PC-3 (cell line): ENCODE results near the gene ARL6IP6. TPM values are rescaled to one million over a fixed set of nuclear protein-coding genes. Genes with fewer than 3 reads are reported as not detected.

Experiments
- ATAC-seq: fragments of 200-7000 bp; cut with Tn5 transposase; 2 replicates; pipeline ENCODE4 v1.9.1; 2020; ENCODE audit warnings: mild to moderate bottlenecking, moderate library complexity
- BruUV-seq: library from RNA; stranded (reverse); fragments of 400-500 nt; replicated peaks from 2 replicates; lab custom pipeline; 2021; lab: Mats Ljungman, UMichigan
- CTCF ChIA-PET: fragments of 300-600 bp; sonication (Branson Sonifier 250); formaldehyde crosslinking; loops from one replicate; lab custom pipeline; 2022; ENCODE audit warnings: antibody characterized with exemption; lab: Charles Lee
- POLR2A ChIA-PET: fragments of 300-600 bp; sonication (Branson Sonifier 250); formaldehyde crosslinking; loops from one replicate; lab custom pipeline; 2022; ENCODE audit warnings: antibody characterized with exemption; ENCODE audit not compliant: unreplicated experiment; lab: Charles Lee
- DNase-seq: peaks from one replicate; pipeline ENCODE4 v3.0.0-alpha.2; 2015
- H2AFZ ChIP-seq: fragments of 300-600 bp; sonication (generic); 2 replicates; pipeline ENCODE4 v1.6.0; 2016; ENCODE audit warnings: antibody characterized with exemption, low read length
- H3F3A ChIP-seq: fragments of 300-600 bp; sonication (generic); one replicate; pipeline ENCODE4 v1.6.0; 2017; ENCODE audit warnings: antibody characterized with exemption, low read length, control low read depth, mild to moderate bottlenecking; ENCODE audit not compliant: unreplicated experiment
- H3K27ac ChIP-seq: fragments of 300-600 bp; sonication (generic); 2 replicates; pipeline ENCODE4 v1.5.1; 2016; ENCODE audit warnings: mild to moderate bottlenecking, low read length
- H3K27me3 ChIP-seq: fragments of 300-600 bp; sonication (generic); 2 replicates; pipeline ENCODE4 v1.6.1; 2016; ENCODE audit warnings: low read length, mixed read lengths
- H3K36me3 ChIP-seq: fragments of 300-600 bp; sonication (generic); 2 replicates; pipeline ENCODE4 v1.6.1; 2016; ENCODE audit warnings: low read depth, mixed run types, low read length, mixed read lengths
- H3K4me1 ChIP-seq: fragments of 300-600 bp; sonication (generic); 2 replicates; pipeline ENCODE4 v1.5.1; 2016; ENCODE audit warnings: low read length; ENCODE audit not compliant: insufficient read depth
- H3K4me2 ChIP-seq: fragments of 300-600 bp; sonication (generic); 2 replicates; pipeline ENCODE4 v1.6.0; 2016; ENCODE audit warnings: low read length
- H3K4me3 ChIP-seq: fragments of 300-600 bp; sonication (generic); 2 replicates; pipeline ENCODE4 v1.5.1; 2016; ENCODE audit warnings: mild to moderate bottlenecking, low read length, mixed read lengths
- H3K79me2 ChIP-seq: fragments of 300-600 bp; sonication (generic); 2 replicates; pipeline ENCODE4 v1.6.1; 2017; ENCODE audit warnings: low read length, mixed read lengths
- H3K9ac ChIP-seq: fragments of 300-600 bp; sonication (generic); 2 replicates; pipeline ENCODE4 v1.6.0; 2016; ENCODE audit warnings: mild to moderate bottlenecking, low read length
- H3K9me2 ChIP-seq: fragments of 300-600 bp; sonication (generic); replicated peaks from 2 replicates; pipeline ENCODE4 v1.6.1; 2016; ENCODE audit warnings: mixed run types, low read length, mixed read lengths
- H3K9me3 ChIP-seq: fragments of 300-600 bp; sonication (generic); 2 replicates; pipeline ENCODE4 v1.6.1; 2016; ENCODE audit warnings: low read length, mixed read lengths
- H4K20me1 ChIP-seq: fragments of 300-600 bp; sonication (generic); 2 replicates; pipeline ENCODE4 v1.6.1; 2016; ENCODE audit warnings: low read length, mixed read lengths
- CTCF ChIP-seq: fragments of 300-600 bp; sonication (generic); conservative IDR thresholded peaks from 2 replicates; pipeline ENCODE4 v1.5.1; 2017; ENCODE audit warnings: antibody characterized with exemption, low read depth, mild to moderate bottlenecking, low read length
- EZH2 ChIP-seq: fragments of 300-600 bp; sonication (generic); IDR thresholded peaks from one replicate; pipeline ENCODE4 v1.6.1; 2017; ENCODE audit warnings: antibody characterized with exemption, mild to moderate bottlenecking, low read length; ENCODE audit not compliant: unreplicated experiment
- EZH2phosphoT487 ChIP-seq: fragments of 300-600 bp; sonication (generic); IDR thresholded peaks from 2 replicates; pipeline ENCODE4 v1.6.1; 2018; ENCODE audit warnings: mild to moderate bottlenecking, antibody characterized with exemption, low read length, borderline replicate concordance
- intact Hi-C: fragments of 100-400 bp; cut with micrococcal nuclease; formaldehyde crosslinking; loops from 2 replicates; pipeline ENCODE4 v1.9.0; 2023
- total RNA-seq: library from RNA; depleted of rRNA; stranded (reverse); fragments of >200 nt; gene quantifications from 2 replicates; pipeline ENCODE4 v1.2.3, GENCODE V29; 2014; rRNA removed

Gene ARL6IP6
- total RNA-seq, 1 experiment from 2014 or later = 19.0 TPM

GRCh38 chr2:152811916-152812315, 93.5 kb downstream of the ARL6IP6 start:
- TF ChIP-seq EZH2phosphoT487 = no peak
- no peak for TF ChIP-seq EZH2
- TF ChIP-seq CTCF = no peak
- BruUV-seq = no TSS peak
- DNase-seq (no peak), ATAC-seq (no peak)
- Histone ChIP-seq H3K9me3 (no peaks in the 10 kb centered on the region), H3F3A (no peaks in the 10 kb centered on the region), H3K27me3 (peaks cover 21% of the 10 kb centered on the region; the same call in 1 of the 2 replicates), H3K36me3 (no peaks in the 10 kb centered on the region), H3K4me3 (no peak overlapping the region), H3K4me1 (no peaks in the 10 kb centered on the region), H3K27ac (no peak overlapping the region), H3K9me2 (no peaks in the 10 kb centered on the region), H2AFZ (no peak overlapping the region), H3K9ac (no peak overlapping the region), H3K4me2 (no peak overlapping the region), H4K20me1 (no peaks in the 10 kb centered on the region), H3K79me2 (no peaks in the 10 kb centered on the region)
- POLR2A ChIA-PET = no interaction called here
- CTCF ChIA-PET = no interaction called here
- intact Hi-C loops = no loop called here

Other genes with a start within 250 kb of the ARL6IP6 start
- 120 and 140 TPM in 2 replicates for gene PRPF40A, start 1.2 kb upstream of the ARL6IP6 start, total RNA-seq